HUDEP-2 (cell line): ENCODE results near the gene DIP2C.
"Not testable (repeated sequence)": the region's sequence is repeated elsewhere in the genome, so short reads cannot be mapped to it uniquely, and the experiment has no call there.

Experiments
- DNase-seq, 76 experiments: peaks; one replicate each; lab custom pipeline; 2025; ENCODE audit not compliant: unreplicated experiment in 76 of 76; lab: John Stamatoyannopoulos, UW

Gene DIP2C

DNA sequence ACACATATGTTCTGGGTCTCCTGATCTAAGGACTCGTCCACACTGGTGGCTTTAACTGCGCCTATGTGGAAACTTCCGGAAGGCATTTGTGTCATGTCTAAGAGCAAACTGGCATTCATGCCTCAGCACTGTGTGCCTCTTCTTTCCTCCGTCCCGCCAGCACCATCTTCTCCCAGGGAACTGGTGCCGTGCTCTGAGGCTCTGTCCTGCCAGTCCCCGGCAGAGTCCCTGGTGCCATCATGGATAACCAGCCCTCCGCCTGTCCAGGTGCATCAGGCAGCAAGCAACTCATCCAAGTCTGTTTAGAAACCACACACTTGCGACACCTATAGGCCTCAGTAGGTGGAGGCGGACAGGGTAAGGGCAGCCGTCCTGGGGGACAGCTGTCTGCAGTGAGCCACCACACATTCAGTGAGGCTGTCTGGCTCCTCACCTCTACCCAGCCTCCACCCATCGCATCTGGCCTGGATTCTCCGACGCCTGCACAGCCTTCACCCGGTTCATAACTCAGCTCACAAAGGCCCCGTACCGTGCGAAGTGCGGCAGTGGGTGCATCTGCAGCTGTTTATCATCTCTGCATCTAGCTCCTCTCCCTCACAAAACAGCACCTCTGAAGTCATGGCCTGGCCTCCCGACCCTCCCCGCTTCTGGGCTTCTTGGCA lies 162.7 kb downstream of the DIP2C start:
- DNase-seq: no peak

DNA sequence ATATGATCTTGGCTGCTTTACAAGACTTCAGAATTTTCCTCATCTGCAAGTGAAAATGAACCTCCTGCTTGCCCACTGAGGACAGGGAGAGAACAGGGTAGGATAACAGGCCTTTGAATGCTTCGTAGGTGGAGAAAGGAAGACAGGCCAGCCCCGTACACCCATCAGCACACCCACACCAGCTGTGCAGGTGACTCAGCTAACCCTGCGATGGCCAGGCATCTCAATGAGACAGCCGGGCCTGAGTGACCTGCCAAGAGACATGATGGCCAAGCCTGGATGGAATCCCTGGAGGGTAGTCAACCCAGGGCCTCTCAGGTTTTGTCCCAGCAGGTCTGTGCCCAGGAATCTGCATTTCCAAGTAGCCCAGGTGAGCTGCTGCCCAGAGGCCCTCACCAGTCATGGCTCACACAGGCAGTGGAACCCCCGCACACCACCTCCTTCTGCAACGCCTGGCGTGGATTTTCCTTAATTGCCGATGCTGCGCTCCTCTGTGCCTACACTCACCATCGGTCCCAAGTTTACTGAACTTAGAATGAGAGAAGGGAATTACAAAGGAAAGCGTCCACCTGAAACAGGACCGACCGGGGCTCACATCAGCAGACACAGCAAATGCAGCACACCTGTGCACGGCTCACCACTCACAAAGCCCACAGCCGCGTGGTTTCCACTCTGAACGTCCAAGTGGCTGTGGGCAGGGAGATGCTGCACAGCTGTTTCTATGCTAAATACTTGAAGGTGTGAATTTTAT lies 163.7 kb downstream of the DIP2C start:
- DNase-seq: no peak

DNA sequence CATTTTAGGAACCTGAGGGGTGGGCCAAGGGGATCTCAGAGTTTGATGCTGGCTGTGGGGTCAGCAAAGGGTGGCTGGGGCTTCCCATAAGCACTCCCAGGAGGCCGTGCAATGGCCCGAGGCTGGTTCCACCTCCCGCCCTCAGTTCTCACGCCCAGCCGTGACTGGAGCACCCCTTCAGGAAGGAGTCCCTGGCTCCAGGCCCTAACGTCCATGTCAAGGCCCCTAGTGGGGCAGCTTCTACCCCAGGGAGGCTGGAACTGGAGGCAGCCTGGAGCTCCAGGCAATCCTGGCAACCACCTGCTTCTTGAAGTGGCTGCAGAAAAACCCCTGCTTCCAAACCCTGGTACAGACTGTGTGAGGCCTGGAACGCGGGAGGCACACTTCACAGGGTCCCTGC lies 165.5 kb downstream of the DIP2C start:
- no peak for DNase-seq

DNA sequence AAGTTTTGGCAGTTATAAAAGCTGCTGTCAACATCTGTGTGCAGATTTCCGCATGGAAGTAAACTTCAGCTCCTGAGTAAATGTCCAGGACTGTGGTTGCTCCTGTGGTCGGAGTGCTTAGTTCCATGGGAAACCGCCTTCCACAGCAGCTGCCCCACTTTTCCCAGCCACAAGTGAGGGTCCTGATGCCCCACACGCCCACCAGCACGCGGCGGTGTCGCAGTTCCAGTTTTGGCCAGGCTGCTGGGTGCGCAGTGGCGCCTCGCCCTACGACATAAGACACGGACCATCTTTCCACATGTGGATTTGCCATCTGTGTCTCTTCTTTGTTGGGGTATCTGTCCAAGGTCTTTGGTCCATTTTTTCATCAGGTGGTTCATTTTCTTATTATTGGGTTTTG lies 167.1 kb downstream of the DIP2C start:
- DNase-seq: no peak

DNA sequence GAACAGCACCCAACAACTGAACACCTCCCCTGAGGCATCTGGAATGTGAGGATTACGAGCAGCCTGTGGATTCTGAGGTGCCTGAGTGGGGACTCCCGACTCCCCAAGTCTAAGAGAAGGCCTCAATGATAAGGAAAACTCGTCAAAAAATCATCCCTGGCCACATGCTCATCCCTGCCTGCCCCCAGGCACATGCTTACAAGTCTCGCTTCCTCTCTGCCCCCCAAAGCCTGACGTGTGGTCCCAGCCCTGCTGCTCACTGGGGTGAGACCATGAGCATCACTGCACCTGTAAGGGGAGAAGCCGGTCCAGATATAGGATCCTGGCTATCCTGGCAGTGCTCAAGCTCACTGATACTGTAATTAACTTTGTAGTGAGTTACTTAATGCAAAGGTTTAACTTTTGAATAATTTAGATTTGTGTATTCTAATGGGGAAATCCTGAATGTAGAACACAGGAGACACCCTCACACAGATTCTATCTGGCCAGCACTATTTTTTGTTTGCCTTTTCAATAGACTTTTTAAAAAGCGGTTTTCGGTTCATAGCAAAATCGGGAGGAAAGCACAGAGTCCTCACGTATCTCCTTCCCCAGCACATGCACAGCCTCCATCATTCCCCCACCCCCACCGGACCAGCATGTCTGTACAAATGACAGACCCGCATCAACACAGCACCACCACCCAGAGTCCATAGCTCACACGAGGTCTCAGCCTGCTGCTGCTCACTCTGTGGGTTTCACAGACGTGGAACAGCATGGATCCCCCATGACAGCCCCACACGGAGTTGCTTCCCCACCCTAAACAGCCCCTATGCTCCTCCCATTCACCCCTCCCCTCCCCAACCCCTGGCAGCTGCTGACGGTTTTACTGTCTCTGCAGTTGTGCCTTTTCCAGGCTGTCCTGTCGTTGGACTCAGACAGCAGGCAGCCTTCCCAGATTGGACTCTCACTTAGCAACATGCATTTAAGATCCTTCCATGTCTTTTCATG lies 167.9 kb downstream of the DIP2C start:
- no peak for DNase-seq

DNA sequence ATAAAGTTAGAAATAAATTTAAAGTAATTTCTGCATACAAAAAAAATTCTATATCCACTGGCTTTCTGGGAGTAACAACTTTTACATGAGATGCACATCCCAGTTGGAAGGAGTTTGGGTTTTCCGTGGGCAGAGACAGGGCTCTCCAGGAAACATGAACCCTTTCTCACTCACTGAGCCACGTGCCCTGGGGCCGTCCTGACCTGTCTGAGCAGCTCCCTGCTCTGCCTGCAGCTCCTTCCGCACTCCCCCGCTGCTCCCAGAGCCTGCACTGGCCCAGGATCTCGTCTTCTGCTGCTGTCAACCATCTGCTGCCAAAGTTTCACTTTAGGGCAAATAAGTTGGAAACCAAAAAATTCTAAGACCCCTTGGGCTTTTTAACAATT lies 169.1 kb downstream of the DIP2C start:
- no peak for DNase-seq

DNA sequence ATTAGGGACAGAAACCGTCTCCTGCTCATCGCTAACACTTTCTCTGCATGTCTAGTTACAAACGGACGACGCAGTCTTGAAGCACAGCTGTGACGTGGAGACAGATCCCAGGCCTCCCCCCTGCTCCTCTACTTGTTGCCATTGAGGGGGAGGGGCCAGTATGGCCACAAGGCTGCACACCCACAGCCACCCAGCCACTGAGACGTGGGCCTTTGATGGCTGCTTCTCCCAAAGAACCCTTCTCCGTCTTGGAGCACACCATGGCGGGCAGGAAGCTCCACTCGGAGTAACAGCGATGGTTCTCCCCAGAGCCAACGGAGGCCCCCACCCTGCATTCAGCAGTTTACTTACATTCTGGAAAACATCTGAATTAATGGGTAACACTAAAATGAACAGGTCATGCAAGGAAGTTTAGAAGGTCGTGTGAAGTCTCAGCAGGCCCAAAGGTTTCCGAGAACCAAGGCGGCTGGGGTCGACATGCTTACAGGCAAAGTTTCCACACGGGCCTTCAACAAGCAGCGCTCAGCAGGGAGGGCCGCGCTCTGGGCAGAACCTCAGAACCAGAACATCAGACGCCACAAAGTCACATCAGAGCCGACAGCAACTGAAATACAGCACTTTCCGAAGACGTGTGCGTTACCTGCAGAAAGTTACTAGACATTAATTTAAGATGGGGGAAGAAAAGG lies 169.6 kb downstream of the DIP2C start:
- no peak for DNase-seq

DNA sequence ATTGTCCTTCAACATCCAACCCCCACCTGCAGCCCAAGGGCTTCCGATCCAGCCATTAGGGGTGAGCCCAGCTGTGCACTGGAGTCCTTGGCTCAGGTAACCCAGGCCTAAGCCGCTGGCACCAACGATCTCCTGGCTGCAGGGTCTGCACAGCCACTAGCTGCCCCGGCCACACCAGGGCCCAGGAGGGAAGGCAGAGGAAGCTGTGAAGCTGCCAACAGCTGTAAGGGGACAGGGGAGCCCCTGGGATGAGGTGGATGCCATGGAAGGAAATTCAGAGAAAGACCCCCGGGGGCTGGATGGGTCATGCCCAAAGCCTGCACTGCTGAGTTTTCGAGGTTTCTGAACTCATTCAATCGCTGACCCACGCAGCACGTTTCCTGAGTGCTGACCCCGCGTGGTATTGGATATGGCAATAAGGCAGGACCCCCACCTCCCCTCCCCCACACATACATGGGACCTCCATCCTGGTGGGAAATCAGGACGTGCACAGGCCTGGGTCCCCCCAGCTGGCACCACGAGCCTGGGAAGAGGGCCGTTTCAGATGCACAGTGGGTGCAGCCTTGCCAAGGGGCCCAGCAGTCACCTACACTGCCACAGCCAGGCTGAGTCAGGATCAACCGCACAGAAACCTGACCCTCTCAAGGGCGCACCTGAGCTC lies 170.3 kb downstream of the DIP2C start:
- no peak for DNase-seq

DNA sequence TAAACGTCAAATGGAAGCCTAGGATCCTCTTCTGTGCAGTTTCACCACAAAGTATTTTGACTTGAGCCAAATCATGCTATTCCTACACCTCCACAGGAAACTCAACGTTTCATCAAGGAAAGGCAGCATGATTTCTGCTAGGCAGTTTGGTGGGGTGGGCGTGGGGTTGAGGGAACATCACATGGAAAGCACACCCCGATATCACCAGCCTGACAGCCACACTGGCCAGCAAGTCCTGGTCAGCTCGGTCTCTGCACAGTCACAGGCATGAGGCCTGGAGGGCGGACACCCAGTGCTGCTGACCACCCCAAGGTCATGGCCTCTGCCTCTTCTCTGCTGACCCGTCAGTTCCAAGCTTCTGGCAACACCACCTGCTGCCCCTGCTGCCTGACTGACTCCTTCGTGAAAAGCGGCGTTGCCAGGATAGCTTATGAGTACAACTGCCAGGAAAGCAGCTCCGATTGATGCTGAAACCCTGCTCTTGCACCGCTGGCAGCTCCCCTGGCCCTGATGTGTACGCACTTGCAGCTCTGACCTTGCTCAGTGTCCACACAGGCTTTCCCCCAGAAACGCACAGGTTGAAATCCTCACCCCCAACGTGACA lies 171.5 kb downstream of the DIP2C start:
- DNase-seq: no peak

DNA sequence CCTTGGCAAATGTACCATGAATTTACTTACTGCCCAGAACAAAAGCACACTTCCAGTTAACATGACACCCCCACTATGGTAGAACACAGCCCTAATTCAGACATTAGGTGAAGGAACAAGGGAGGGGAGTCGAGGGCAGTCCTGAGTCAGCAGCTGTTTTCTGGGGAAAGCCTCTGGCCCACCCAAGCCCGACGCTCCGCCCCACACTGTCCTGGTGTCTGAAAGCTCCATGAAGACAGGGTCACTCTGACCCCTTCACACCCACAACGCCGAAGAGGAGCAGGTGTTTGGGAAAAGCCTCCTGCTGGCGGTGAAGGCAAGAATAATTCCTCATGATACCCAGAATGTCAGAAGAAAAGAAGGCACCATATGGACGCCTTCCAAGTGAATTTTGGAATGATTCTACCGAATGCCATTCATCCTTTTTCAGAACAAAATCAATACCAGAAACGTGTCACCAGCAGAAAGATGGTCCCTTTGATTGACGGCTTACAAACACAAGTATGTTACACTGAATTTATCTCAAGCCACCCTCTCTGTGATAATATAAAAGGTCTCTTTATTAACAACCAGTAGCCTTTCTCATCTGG lies 172.1 kb downstream of the DIP2C start:
- DNase-seq: no peak

DNA sequence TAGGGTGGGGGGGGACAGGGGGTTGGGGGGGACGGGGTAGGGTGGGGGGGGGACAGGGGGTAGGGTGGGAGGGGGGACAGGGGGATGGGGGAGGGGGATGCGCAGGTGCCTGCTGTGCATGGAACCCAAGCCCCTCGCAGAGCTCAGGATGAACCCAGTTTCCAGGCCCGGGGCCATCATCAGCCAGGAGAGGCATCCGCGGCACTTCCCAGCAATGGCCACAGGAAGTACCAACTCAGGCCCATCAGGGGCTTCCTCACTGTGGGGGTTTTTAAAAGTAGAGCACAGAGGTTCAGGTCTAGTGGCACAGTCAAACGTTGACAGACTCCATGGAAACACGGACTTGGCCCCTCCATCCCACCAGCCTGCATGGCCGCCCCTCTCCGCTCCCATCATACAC lies 172.7 kb downstream of the DIP2C start:
- DNase-seq: no peak

DNA sequence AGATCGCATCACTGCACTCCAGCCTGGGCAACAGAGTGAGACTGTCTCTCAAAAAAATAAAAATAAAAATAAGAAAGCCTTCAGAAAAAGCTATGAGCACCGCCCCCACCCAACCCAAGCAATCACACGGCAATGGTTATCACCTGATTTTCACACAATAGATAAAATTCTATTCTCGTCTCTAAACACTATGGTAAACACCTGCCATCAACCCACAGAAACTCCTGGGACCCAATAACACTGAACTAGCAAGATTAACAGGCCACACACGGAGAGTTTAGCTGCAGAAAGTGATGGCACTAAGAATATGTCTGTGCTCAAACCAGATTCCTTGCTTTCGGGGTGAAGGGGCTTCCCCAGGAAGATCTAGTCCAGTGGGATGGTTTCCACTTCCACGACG lies 173.8 kb downstream of the DIP2C start:
- DNase-seq: no peak

DNA sequence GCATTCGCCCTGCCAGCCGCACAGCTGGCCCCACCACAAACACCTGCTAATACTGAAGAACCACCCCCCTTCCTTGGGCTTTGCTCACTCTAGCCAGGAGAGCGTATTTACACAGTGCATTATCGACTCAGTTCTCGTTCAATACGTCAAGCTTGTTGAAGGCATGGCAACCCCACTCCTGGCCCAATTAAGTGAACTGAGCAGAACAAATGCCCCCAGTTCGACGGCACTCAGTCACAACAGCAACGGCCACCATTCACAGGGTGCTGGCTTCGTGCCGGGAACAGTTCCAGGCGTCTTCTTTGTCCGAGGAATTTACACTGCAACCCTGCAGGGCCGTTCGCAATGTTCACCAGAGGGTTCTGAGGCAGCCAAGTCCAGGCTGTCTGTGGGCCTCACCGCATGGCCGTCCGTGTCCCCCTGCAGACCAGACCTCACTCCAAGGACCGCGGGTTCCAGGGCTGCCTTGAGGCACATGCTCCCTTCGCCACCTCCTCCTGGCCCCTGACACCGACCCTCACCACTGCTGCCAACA lies 175.3 kb downstream of the DIP2C start:
- DNase-seq: no peak

DNA sequence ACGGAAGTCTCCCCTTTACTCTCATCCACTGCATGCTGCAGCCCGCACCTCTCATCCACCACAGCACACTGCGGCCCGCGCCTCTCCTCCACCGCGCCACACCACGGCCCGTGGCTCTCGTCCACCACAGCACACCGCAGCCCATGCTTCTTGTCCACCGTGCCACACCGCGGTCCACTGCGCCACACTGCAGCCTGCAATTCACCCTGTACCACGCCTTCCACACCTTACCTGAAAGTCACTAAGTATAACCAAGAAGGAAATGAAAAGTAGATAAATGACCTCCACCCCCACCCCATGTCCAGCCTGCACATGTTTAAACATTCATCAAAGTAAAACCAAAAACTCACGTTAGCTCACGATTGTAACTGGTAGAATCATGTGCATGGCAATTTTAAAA lies 176.1 kb downstream of the DIP2C start:
- no peak for DNase-seq

DNA sequence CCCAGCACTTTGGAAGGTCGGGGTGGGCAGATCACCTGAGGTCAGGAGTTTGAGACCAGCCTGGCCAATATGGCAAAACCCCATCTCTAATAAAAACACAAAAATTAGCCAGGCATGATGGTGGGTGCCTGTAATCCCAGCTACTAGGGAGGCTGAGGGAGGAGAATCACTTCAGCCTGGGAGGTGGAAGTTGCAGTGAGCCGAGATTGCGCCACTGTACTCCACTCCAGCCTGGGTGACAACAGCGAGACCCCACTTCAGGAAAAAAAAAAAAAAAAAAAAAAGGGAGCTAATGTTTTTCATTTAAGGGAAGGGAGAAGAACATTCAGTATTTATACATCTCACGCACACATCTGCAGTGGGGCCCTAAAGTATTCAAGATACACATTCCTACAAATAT lies 176.8 kb downstream of the DIP2C start:
- not testable (repeated sequence) for DNase-seq

DNA sequence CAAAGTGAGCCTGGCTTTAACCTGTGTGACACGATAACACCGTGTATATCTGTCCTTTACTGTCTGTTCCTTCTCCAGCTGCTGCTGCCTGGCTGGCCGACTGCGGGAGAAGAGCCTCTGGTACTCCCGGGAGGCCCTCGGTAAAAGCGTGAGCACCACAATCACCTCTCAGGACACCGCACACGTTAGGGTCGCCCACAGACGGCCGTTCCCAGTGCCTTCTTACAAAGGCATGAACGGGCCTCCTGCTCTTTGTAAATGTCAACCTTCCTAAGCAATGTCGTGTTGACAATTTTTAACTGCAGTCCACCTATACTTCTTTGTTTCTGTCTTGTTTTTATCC lies 177.6 kb downstream of the DIP2C start:
- DNase-seq: no peak

DNA sequence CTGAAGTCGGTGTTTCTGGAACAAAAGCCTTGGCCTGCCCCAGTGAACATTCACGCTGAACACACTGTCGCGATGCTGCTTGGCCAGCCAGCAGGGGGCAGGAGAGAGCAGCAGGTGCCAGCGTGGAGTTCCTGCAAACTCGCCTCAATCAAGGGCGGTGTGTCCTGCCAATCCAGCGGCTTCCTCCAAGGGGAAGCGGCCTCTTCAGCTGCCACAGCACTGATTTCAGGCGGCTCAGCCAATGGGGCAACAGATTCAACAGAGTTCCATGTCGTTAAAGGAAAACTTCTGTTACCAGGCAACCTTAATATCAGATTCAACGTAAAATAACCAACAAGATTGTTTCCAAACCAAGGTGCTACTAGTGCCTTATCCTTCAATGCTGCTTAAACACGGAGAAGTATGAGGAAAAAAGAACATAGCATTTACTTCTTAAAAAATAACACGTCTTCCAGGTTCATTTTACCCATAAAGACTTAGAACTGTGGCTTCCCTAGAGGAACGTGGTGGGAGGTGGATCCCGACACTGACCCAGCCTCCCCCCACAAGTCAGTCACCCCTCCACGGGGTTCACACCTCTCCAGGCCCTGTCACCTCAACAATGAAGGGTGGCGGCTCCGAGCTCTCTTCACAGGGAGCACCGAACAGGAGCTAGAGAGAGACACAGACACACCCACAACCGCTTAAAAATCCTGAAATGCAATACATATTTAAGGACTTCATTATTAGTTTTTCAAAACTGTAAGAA lies 178.2 kb downstream of the DIP2C start:
- DNase-seq: peak in 70 of 76 experiments; percentile 0 to 81 (median 52)

DNA sequence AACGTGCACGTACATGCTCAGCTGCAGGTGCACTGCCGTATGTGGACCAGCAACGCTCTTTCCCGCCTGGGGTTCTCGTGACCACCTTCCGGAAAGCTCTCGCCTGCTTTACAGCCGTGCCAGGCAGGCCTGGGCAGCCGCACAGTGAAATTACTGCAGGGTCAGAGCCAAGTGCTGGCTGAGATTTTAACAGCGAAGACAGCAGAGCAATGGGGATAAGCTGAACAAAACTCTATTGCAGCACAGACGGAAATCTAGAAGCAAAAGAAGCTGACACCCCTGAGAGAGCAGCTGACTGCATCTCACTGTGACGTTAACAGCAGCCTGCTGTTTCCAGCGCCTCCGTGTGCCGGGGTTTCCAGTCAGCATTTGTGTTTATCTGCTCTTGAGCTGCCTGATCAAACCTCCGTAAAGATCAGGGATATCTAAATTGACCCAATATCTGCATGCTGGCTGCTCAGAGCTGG lies 179.0 kb downstream of the DIP2C start:
- DNase-seq: no peak
